BLaER1 (cell line): ENCODE data around the gene RETREG3.
A peak's percentile ranks its signal among the peaks of the same experiment; 100 is the strongest.

Experiments used
- H3K27ac ChIP-seq: shearing (Covaris generic); formaldehyde crosslinking; 2 replicates; pipeline ENCODE4 v1.8.1; 2022
- H3K27me3 ChIP-seq: shearing (Covaris generic); formaldehyde crosslinking; 2 replicates; pipeline ENCODE4 v1.8.1; 2022
- H3K36me3 ChIP-seq: shearing (Covaris generic); formaldehyde crosslinking; 2 replicates; pipeline ENCODE4 v1.8.1; 2022
- H3K4me1 ChIP-seq: shearing (Covaris generic); formaldehyde crosslinking; 2 replicates; pipeline ENCODE4 v1.8.1; 2022
- H3K4me2 ChIP-seq: shearing (Covaris generic); formaldehyde crosslinking; 2 replicates; pipeline ENCODE4 v1.8.1; 2022
- H3K4me3 ChIP-seq: shearing (Covaris generic); formaldehyde crosslinking; 2 replicates; pipeline ENCODE4 v1.8.1; 2022
- H3K9ac ChIP-seq: shearing (Covaris generic); formaldehyde crosslinking; 2 replicates; pipeline ENCODE4 v1.8.1; 2022
- H3K9me3 ChIP-seq: shearing (Covaris generic); formaldehyde crosslinking; 2 replicates; pipeline ENCODE4 v1.8.1; 2022
- H4K20me1 ChIP-seq: shearing (Covaris generic); formaldehyde crosslinking; 2 replicates; pipeline ENCODE4 v1.8.1; 2022
- Cebpa-rat ChIP-seq: shearing (Covaris generic); IDR thresholded peaks from 2 replicates; pipeline ENCODE4 v1.8.1; 2022

The RETREG3 gene

GRCh38 chr17:42609182-42609813, at the start of gene RETREG3, which contains the start of gene TUBG1:
Gene RETREG3, minus strand, starts transcription at chr17:42609374. Its CDS starts 50 bp downstream, at chr17:42609324.
Gene TUBG1, plus strand, starts transcription at chr17:42609683. Its CDS starts 55 bp downstream, at chr17:42609738.
- Histone ChIP-seq H3K27me3 (no peaks in the 10 kb centered on the region), H3K4me3 (peak within 1 kb of the TSS; percentile 98), H3K9me3 (no peaks in the 10 kb centered on the region), H3K9ac (peak within 1 kb of the TSS; percentile 95), H4K20me1 (peaks cover 47% of the 10 kb centered on the region), H3K4me2 (peak within 1 kb of the TSS; percentile 93), H3K4me1 (peaks cover 38% of the 10 kb centered on the region), H3K36me3 (peaks cover 32% of the 10 kb centered on the region), H3K27ac (peak within 1 kb of the TSS; percentile 92)
- no peak for TF ChIP-seq Cebpa-rat

DNA sequence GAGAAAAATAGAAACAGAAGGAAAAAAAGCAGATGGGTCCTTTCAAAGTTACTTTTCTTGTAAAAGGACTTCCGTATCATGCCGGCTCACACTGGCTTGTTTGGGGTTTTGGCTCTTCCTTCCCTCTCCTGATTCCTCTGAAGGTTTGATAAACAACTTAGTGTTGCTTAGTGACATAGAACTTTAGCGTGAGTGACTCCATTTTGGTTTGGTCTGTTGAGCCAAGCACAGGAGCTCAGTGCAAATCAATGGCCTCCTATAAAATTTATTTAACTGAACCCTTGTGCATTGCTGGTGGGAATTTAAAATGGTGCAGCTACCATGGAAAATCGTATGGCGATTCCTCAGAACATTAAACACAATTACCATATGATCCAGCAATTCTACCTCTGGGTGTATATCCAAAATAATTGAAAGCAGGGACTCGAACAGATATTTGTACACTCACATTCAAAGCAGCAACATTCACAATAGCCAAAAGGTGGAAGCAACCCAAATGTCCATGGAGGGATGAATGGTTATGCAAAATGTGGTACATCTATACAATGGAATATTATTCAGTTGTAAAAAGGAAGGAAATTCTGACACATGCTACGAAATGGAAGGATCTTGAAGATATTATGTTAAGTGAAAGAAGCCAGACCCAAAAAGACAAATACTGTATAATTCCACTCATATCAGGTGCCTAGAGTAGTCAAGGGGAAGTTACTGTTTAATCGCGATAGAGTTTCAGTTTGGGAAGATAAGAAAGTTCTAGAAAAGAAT, 48.8 kb upstream of the RETREG3 start:
- no peak for TF ChIP-seq Cebpa-rat
- Histone ChIP-seq H3K4me2 (no peak overlapping the region), H3K27ac (no peak overlapping the region), H3K27me3 (no peaks in the 10 kb centered on the region), H3K4me3 (no peak overlapping the region), H3K9ac (no peak overlapping the region), H3K4me1 (peaks cover 26% of the 10 kb centered on the region), H3K9me3 (no peaks in the 10 kb centered on the region), H3K36me3 (peaks cover 18% of the 10 kb centered on the region), H4K20me1 (no peaks in the 10 kb centered on the region)

DNA sequence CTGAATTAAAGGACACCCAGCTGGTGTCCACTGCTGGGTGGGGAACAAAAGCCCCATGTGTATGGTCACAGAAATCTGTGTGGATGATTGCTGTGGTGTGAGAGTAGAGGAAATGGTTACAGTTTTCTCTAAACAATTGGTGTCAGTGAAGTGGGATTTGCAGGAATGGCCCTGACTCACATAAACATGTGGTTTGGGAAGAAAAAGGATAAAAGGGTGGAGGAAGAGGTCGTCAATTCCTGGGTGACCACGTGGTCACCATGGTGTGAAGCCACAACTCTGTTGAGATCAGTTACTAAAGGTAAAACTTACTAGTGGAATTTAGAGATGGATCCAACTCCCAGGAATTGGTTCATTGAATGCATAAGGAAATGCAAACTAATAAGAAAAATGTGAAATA, 46.4 kb upstream of the RETREG3 start:
- Histone ChIP-seq H3K27ac (no peak overlapping the region), H3K9me3 (no peaks in the 10 kb centered on the region), H3K9ac (no peak overlapping the region), H3K4me1 (peaks cover 25% of the 10 kb centered on the region), H3K36me3 (no peaks in the 10 kb centered on the region), H3K4me2 (peak overlapping the region; percentile 27), H3K4me3 (no peak overlapping the region), H4K20me1 (no peaks in the 10 kb centered on the region), H3K27me3 (no peaks in the 10 kb centered on the region)
- no peak for TF ChIP-seq Cebpa-rat

- Histone ChIP-seq H3K4me2 (no peak overlapping the region), H3K27ac (no peak overlapping the region), H3K9ac (no peak overlapping the region), H3K27me3 (no peaks in the 10 kb centered on the region), H3K4me3 (no peak overlapping the region), H3K4me1 (peaks cover 12% of the 10 kb centered on the region), H3K9me3 (no peaks in the 10 kb centered on the region), H3K36me3 (no peaks in the 10 kb centered on the region), H4K20me1 (no peaks in the 10 kb centered on the region; the same call in 1 of the 2 replicates)
- TF ChIP-seq Cebpa-rat: no peak
These were observed 44.3 kb upstream of the RETREG3 start for GRCh38 chr17:42653179-42654124.

GRCh38 chr17:42651392-42651791, 42.2 kb upstream of the RETREG3 start:
- Histone ChIP-seq H3K4me1 (peaks cover 32% of the 10 kb centered on the region), H3K4me2 (no peak overlapping the region), H3K9me3 (no peaks in the 10 kb centered on the region), H3K4me3 (no peak overlapping the region), H3K9ac (no peak overlapping the region), H3K36me3 (no peaks in the 10 kb centered on the region), H3K27me3 (no peaks in the 10 kb centered on the region), H4K20me1 (no peaks in the 10 kb centered on the region; the same call in 1 of the 2 replicates), H3K27ac (no peak overlapping the region)
- no peak for TF ChIP-seq Cebpa-rat

- H3K9ac ChIP-seq: no peak overlapping the region
- TF ChIP-seq Cebpa-rat: no peak
- no peaks in the 10 kb centered on the region for H3K27me3 ChIP-seq
- peak overlapping the region; percentile 72 for H3K4me2 ChIP-seq
- H3K9me3 ChIP-seq: no peaks in the 10 kb centered on the region
- H3K27ac ChIP-seq: no peak overlapping the region
- no peaks in the 10 kb centered on the region for H3K36me3 ChIP-seq
- no peaks in the 10 kb centered on the region; the same call in 1 of the 2 replicates for H4K20me1 ChIP-seq
- peaks cover 40% of the 10 kb centered on the region for H3K4me1 ChIP-seq
- H3K4me3 ChIP-seq: no peak overlapping the region
These were observed 38.6 kb upstream of the RETREG3 start for GRCh38 chr17:42647778-42648177.

- H3K4me3 ChIP-seq: no peak overlapping the region
- H3K27me3 ChIP-seq: no peaks in the 10 kb centered on the region
- H3K36me3 ChIP-seq: no peaks in the 10 kb centered on the region
- H3K4me2 ChIP-seq: peak overlapping the region; percentile 69
- no peak for TF ChIP-seq Cebpa-rat
- H3K4me1 ChIP-seq: peaks cover 39% of the 10 kb centered on the region
- no peaks in the 10 kb centered on the region for H3K9me3 ChIP-seq
- 0 out of 2 replicates have a peak overlapping the region, but pooled peaks have one; percentile 43 for H3K9ac ChIP-seq
- no peak overlapping the region for H3K27ac ChIP-seq
- H4K20me1 ChIP-seq: no peaks in the 10 kb centered on the region
These were observed 33.2 kb upstream of the RETREG3 start for GRCh38 chr17:42642336-42642735.

DNA sequence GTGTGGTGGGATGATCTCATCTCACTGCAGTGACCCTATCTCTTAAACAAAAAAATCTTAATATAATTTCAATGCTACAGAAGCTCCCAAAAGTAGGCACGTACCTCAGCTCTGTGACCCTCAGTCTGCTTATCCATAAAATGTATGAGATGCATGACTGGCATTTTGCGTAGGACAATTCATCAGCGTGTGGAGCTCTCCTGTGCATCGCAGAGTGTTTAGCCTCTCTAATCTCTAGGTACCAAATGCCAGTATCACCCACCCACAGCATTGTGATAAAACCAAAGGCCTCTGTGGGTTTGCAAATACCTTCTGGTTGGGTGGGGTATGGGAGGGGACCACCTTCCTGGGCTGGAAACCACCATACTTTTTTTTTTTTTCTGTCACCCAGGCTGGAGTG, 30.9 kb upstream of the RETREG3 start:
- no peaks in the 10 kb centered on the region for H3K27me3 ChIP-seq
- TF ChIP-seq Cebpa-rat: no peak

DNA sequence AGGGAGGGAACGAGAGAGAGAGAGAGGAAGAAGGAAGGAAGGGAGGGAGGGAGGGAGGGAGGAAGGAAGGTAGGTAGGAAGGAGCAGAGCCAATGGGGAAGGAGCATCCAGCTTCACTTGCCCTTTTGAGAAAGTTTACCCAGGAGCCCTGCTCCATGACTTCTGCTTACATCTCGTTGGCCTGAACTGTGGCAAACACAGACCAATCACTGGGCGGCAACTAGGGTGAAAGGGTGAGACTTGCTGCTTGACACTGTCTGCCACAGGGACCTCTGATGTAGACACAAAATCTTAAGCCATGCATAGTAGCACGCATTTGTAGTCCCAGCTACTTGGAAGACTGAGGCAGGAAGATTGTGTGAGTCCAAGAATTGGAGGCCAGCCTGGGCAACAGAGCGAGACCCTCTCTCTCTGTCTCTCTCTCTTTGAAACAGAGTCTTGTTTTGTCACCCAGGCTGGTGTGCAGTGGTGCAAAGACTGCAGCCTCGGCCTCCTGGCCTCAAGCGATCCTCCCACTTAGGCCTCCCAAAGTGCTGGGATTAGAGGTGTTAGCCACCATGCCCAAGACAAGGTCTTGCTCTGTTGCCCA, 30.4 kb upstream of the RETREG3 start:
- Histone ChIP-seq H3K27me3 (no peaks in the 10 kb centered on the region), H3K27ac (no peak overlapping the region), H4K20me1 (no peaks in the 10 kb centered on the region), H3K9me3 (no peaks in the 10 kb centered on the region), H3K4me3 (no peak overlapping the region), H3K9ac (no peak overlapping the region), H3K4me1 (peaks cover 24% of the 10 kb centered on the region), H3K36me3 (no peaks in the 10 kb centered on the region), H3K4me2 (no peak overlapping the region)
- TF ChIP-seq Cebpa-rat: no peak

More for the DNA sequence above, 30.9 kb upstream of the RETREG3 start:
- Histone ChIP-seq H3K4me2 (no peak overlapping the region), H3K4me1 (peaks cover 24% of the 10 kb centered on the region), H3K36me3 (no peaks in the 10 kb centered on the region), H3K27ac (no peak overlapping the region), H3K9ac (no peak overlapping the region), H3K4me3 (no peak overlapping the region), H3K9me3 (no peaks in the 10 kb centered on the region), H4K20me1 (no peaks in the 10 kb centered on the region)
